HepG2 (cell line): ENCODE data around the gene ARMCX5. TPM values are rescaled to one million over a fixed set of nuclear protein-coding genes. Genes with fewer than 3 reads are reported as not detected.

Experiments used
- ATAC-seq: fragments of 200-7000 bp; cut with Tn5 transposase; 3 replicates; pipeline ENCODE4 v1.9.1; 2020; ENCODE audit warnings: mild to moderate bottlenecking, moderate library complexity
- BruUV-seq: library from RNA; stranded (reverse); fragments of 400-500 nt; replicated peaks from 2 replicates; lab custom pipeline; 2021; lab: Mats Ljungman, UMichigan
- CTCF ChIA-PET: fragments of 300-600 bp; formaldehyde crosslinking; extraction: SDS; loops from one replicate; lab custom pipeline; 2021; ENCODE audit warnings: low total read pairs, inconsistent platforms, low intra/inter-chr PET ratio; lab: Yijun Ruan, JAX
- POLR2A ChIA-PET: fragments of 350-600 bp; sonication (Branson Sonifier 250); formaldehyde crosslinking; loops from one replicate; lab custom pipeline; 2020; ENCODE audit warnings: antibody characterized with exemption, inconsistent platforms; lab: Yijun Ruan, JAX
- DNase-seq: peaks from one replicate; pipeline ENCODE4 v3.0.0-alpha.2; 2015; ENCODE audit warnings: low spot score
- FAIRE-seq: peaks from 3 replicates; lab custom pipeline; 2011; peaks lifted over from hg19 to GRCh38; lab: Jason Lieb, UNC
- H2AFZ ChIP-seq: one replicate; pipeline ENCODE4 v1.6.1; 2011; ENCODE audit warnings: low read length, inconsistent platforms
- H3K27ac ChIP-seq: fragments of 300-600 bp; 3 replicates; pipeline ENCODE4 v1.8.0; 2011; ENCODE audit warnings: mixed run types, mild to moderate bottlenecking, mixed read lengths, low read length, inconsistent platforms; ENCODE audit not compliant: insufficient read depth; ENCODE audit errors: extremely low read length
- H3K27me3 ChIP-seq, 2 experiments: fragments of 200-600 bp in 1 of 2; 2 replicates in 1 of 2; 3 replicates in 1 of 2; pipeline versions ENCODE4 v1.6.0 to v1.8.0; 2011; ENCODE audit warnings: low read length in 2 of 2, mild to moderate bottlenecking in 2 of 2, moderate library complexity in 2 of 2, inconsistent platforms in 1 of 2; ENCODE audit not compliant: insufficient read depth in 2 of 2, control insufficient read depth in 1 of 2
- H3K36me3 ChIP-seq, 2 experiments: fragments of 200-600 bp in 1 of 2; replicated peaks in 1 of 2; 2 replicates in 1 of 2; 3 replicates in 1 of 2; pipeline versions ENCODE4 v1.5.1 to v1.8.0; 2011; ENCODE audit warnings: low read length in 2 of 2, inconsistent platforms in 1 of 2; ENCODE audit not compliant: insufficient read depth in 2 of 2, control insufficient read depth in 1 of 2
- H3K4me1 ChIP-seq: 2 replicates; pipeline ENCODE4 v1.5.1; 2012; ENCODE audit warnings: low read length, inconsistent platforms; ENCODE audit not compliant: insufficient read depth
- H3K4me2 ChIP-seq: 2 replicates; pipeline ENCODE4 v1.6.0; 2011; ENCODE audit warnings: low read depth, low read length, inconsistent platforms
- H3K4me3 ChIP-seq, 3 experiments: fragments of 200-600 bp in 1 of 3; sonication (generic), shearing (Covaris generic) in 1 of 3; replicated peaks in 1 of 3; 2 replicates each; pipeline ENCODE4 v1.5.1; 2011 to 2016; ENCODE audit warnings: low read length in 3 of 3, inconsistent platforms in 2 of 3, low read depth in 2 of 3, mild to moderate bottlenecking in 2 of 3, control low read depth in 1 of 3, mixed read lengths in 1 of 3; ENCODE audit not compliant: insufficient read depth in 1 of 3
- H3K79me2 ChIP-seq: one replicate; pipeline ENCODE4 v1.6.1; 2011; ENCODE audit warnings: low read length, inconsistent platforms; ENCODE audit not compliant: insufficient read depth
- H3K9ac ChIP-seq: 2 replicates; pipeline ENCODE4 v1.6.0; 2011; ENCODE audit warnings: mild to moderate bottlenecking, low read depth, low read length, inconsistent platforms; ENCODE audit not compliant: insufficient read depth
- H3K9me3 ChIP-seq: 2 replicates; pipeline ENCODE4 v1.5.1; 2012; ENCODE audit warnings: mild to moderate bottlenecking, low read length
- H4K20me1 ChIP-seq: 2 replicates; pipeline ENCODE4 v1.6.0; 2011; ENCODE audit warnings: inconsistent platforms, mild to moderate bottlenecking, low read length, moderate library complexity; ENCODE audit not compliant: insufficient read depth
- CHCHD3 ChIP-seq: sonication (generic); formaldehyde crosslinking; IDR thresholded peaks from 2 replicates; pipeline ENCODE4 v1.8.0; 2022; ENCODE audit warnings: mild to moderate bottlenecking, missing genetic modification reagents, moderate library complexity
- CREB1 ChIP-seq, 2 experiments: fragments of 450-650 bp in 1 of 2; IDR thresholded peaks; 2 replicates each; pipeline ENCODE4 v1.6.1; 2016 to 2017; ENCODE audit warnings: control low read depth in 1 of 2, mild to moderate bottlenecking in 1 of 2, missing compliant biosample characterization in 1 of 2, missing genetic modification characterization in 1 of 2
- DBP ChIP-seq: sonication (generic); formaldehyde crosslinking; IDR thresholded peaks from 2 replicates; pipeline ENCODE4 v1.4.0; 2020; ENCODE audit warnings: missing genetic modification reagents; ENCODE audit errors: not compliant biosample characterization
- HDAC6 ChIP-seq: fragments of 200-600 bp; sonication (generic); IDR thresholded peaks from 2 replicates; pipeline ENCODE4 v1.7.0; 2017; ENCODE audit warnings: mild to moderate bottlenecking, antibody characterized with exemption, low read length, low read depth
- HIC2 ChIP-seq: sonication (generic); formaldehyde crosslinking; IDR thresholded peaks from 2 replicates; pipeline ENCODE4 v1.9.0; 2022; ENCODE audit warnings: low read depth, missing genetic modification reagents
- KMT2B ChIP-seq: IDR thresholded peaks from 2 replicates; pipeline ENCODE4 v1.6.1; 2016; ENCODE audit warnings: missing genetic modification reagents, missing compliant biosample characterization
- MAFK ChIP-seq, 2 experiments: IDR thresholded peaks in 1 of 2; conservative IDR thresholded peaks in 1 of 2; 2 replicates each; pipeline ENCODE4 v1.6.1; 2011; ENCODE audit warnings: improper control_type of control experiment in 2 of 2, low read length in 2 of 2
- SAFB2 ChIP-seq: sonication (generic); formaldehyde crosslinking; IDR thresholded peaks from 2 replicates; pipeline ENCODE4 v1.5.1; 2020; ENCODE audit warnings: missing genetic modification reagents, low read depth, mild to moderate bottlenecking, borderline replicate concordance
- SRSF1 ChIP-seq: fragments of 200-400 bp; formaldehyde crosslinking; optimal IDR thresholded peaks from 2 replicates; pipeline ENCODE3; 2017; ENCODE audit warnings: mild to moderate bottlenecking, low read depth, low read length, moderate library complexity
- TFDP2 ChIP-seq: sonication (generic); formaldehyde crosslinking; IDR thresholded peaks from 2 replicates; pipeline ENCODE4 v1.4.0; 2020; ENCODE audit warnings: missing genetic modification reagents
- ZFP1 ChIP-seq: IDR thresholded peaks from 2 replicates; pipeline ENCODE4 v1.6.1; 2016
- ZMAT5 ChIP-seq: sonication (generic); formaldehyde crosslinking; IDR thresholded peaks from 2 replicates; pipeline ENCODE4 v1.5.0; 2020; ENCODE audit warnings: mild to moderate bottlenecking, low read depth, missing genetic modification reagents, borderline replicate concordance
- ZNF513 ChIP-seq: sonication (generic); formaldehyde crosslinking; conservative IDR thresholded peaks from 2 replicates; pipeline ENCODE4 v1.5.0; 2020; ENCODE audit warnings: missing genetic modification reagents
- ZNF605 ChIP-seq: sonication (generic); formaldehyde crosslinking; IDR thresholded peaks from 2 replicates; pipeline ENCODE4 v1.8.0; 2022; ENCODE audit warnings: mild to moderate bottlenecking, missing genetic modification reagents
- ZNF850 ChIP-seq: sonication (generic); formaldehyde crosslinking; conservative IDR thresholded peaks from 2 replicates; pipeline ENCODE4 v1.9.0; 2021; ENCODE audit warnings: mild to moderate bottlenecking, missing genetic modification reagents
- WGBS: methylation state at CpG from one replicate; pipeline ENCODE4 v1.1.6; 2017; ENCODE audit warnings: low lambda C conversion rate; 5-methylcytosine and 5-hydroxymethylcytosine counted together
- in situ Hi-C: cut with HindIII; loops from 2 replicates; pipeline ENCODE4 v1.10.0; 2017; ENCODE audit warnings: low pct_unique_long_range_greater_than_20kb; ENCODE audit not compliant: extremely low pct_ligation_motif_present
- intact Hi-C: fragments of 100-400 bp; cut with micrococcal nuclease; formaldehyde crosslinking; loops from one replicate; pipeline ENCODE4 v1.10.0; 2022; ENCODE audit not compliant: unreplicated experiment
- polyA plus RNA-seq, 8 experiments: library from polyadenylated mRNA; depleted of rRNA in 3 of 8; stranded (reverse) in 7 of 8; unstranded in 1 of 8; fragments of >200 nt; fragmentation: Illumina TruSeq in 4 of 8; extraction: Trizol in 4 of 8; gene quantifications; 2 replicates each; pipeline versions ENCODE4 v1.2.1 to v1.2.3, GENCODE V29; 2011 to 2016; ENCODE audit warnings: low read depth in 4 of 8, missing spikeins in 1 of 8, mixed read lengths in 1 of 8; ENCODE audit not compliant: insufficient read depth in 1 of 8
- total RNA-seq, 5 experiments: library from RNA; depleted of rRNA; stranded (reverse); fragments of >200 nt; fragmentation: Illumina TruSeq; extraction: Trizol; gene quantifications; 2 replicates each; pipeline ENCODE4 v1.2.3, GENCODE V29; 2016; ENCODE audit warnings: low read depth in 1 of 5

ARMCX5 gene
- total and polyA plus RNA-seq, 2 of the 13 experiments (the other 11 are each of a cell fraction or from before 2014, with no cell fraction given) = 9.1 to 14.2 TPM

GRCh38 chrX:102637561-102637960, 38.2 kb downstream of the ARMCX5 start (continued):
- TF ChIP-seq SRSF1 (no peak), ZNF605 (CRISPR knock-in tag) (no peak), ZFP1 (CRISPR knock-in tag) (no peak), ZMAT5 (no peak)

- in situ Hi-C loops (no loop called here), intact Hi-C loops (no loop called here)
- Histone ChIP-seq H3K4me2 (no peak overlapping the region), H3K4me3 (no peak overlapping the region), H3K27me3 (no peaks in the 10 kb centered on the region), H3K9me3 (no peaks in the 10 kb centered on the region), H2AFZ (no peak overlapping the region), H3K79me2 (no peaks in the 10 kb centered on the region), H3K9ac (no peak overlapping the region), H3K36me3 (no peaks in the 10 kb centered on the region), H3K27ac (no peak overlapping the region), H3K4me1 (no peaks in the 10 kb centered on the region), H4K20me1 (no peaks in the 10 kb centered on the region)
- FAIRE-seq (no peak), DNase-seq (no peak), ATAC-seq (no peak)
- POLR2A ChIA-PET = no interaction called here
- no CpG with 5 or more reads among the region's 23 CpGs for WGBS
- BruUV-seq = no TSS peak
- CTCF ChIA-PET = no interaction called here
- TF ChIP-seq CREB1 (IDR thresholded peaks at IDR 0.05) = no peak
- no peak for TF ChIP-seq CREB1 (CRISPR knock-in tag; IDR thresholded peaks at IDR 0.05)
- no peak for TF ChIP-seq TFDP2 (CRISPR knock-in tag)
- no peak for TF ChIP-seq DBP (CRISPR knock-in tag)
- no peak for TF ChIP-seq HIC2 (CRISPR knock-in tag)
- no peak for TF ChIP-seq HDAC6
- no peak for TF ChIP-seq ZNF850 (CRISPR knock-in tag)
- TF ChIP-seq CHCHD3 (CRISPR knock-in tag) = no peak
- TF ChIP-seq KMT2B (CRISPR knock-in tag) = no peak
- TF ChIP-seq SAFB2 (CRISPR knock-in tag) = no peak
- TF ChIP-seq MAFK (conservative IDR thresholded peaks at IDR 0.05 in 1 of 2, IDR thresholded peaks at IDR 0.05 in 1 of 2; ENCODE audit: low read length in 2 of 2) = no peak
- no peak for TF ChIP-seq ZNF513 (CRISPR knock-in tag)
Observed at GRCh38 chrX:102650903-102651241, 51.6 kb downstream of the ARMCX5 start.
